DMS 273 (cell line): Measurements from ENCODE around the gene PANK4.
A peak's percentile ranks its signal among the peaks of the same experiment; 100 is the strongest.
"Not testable (repeated sequence)": the region's sequence is repeated elsewhere in the genome, so short reads cannot be mapped to it uniquely, and the experiment has no call there.

Experiments used
- DNase-seq: peaks from one replicate; lab custom pipeline; 2025; ENCODE audit not compliant: unreplicated experiment; lab: John Stamatoyannopoulos, UW

Gene PANK4

DNA sequence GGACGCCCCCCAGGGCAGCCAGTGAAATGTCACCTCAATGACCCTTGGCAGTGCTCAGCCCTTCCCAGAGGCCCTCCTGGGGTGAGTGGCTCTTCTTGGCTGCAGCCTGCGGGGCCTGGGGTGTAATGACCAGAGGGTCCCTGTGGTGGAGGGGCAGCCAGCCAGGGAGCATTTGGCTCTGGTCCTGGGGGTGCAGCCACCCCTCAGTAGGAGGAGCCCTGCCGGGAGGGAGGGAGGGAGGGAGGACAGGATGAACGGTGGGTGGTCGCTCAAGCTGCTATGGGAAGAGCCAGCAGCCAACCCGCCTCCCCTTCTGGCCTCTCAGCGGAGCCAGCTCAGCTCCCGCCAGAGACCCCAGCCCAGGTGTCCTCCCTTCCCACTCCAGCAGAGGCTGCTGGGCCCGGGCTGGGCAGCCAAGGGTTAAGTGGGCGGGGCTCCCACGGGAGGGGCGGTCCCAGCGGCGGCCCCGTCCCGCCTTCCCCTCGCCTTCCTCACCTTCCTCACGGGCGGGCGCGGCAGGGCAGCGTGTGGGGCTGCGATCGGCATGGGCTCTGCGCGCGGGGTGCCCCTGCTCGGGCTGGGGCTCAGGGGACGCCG lies 59.3 kb downstream of the PANK4 start:
- peak; percentile 66 for DNase-seq

GRCh38 chr1:2466270-2466665 lies 60.1 kb downstream of the PANK4 start:
- DNase-seq: no peak

- no peak for DNase-seq
Measured at GRCh38 chr1:2465371-2466269, 60.8 kb downstream of the PANK4 start.

DNA sequence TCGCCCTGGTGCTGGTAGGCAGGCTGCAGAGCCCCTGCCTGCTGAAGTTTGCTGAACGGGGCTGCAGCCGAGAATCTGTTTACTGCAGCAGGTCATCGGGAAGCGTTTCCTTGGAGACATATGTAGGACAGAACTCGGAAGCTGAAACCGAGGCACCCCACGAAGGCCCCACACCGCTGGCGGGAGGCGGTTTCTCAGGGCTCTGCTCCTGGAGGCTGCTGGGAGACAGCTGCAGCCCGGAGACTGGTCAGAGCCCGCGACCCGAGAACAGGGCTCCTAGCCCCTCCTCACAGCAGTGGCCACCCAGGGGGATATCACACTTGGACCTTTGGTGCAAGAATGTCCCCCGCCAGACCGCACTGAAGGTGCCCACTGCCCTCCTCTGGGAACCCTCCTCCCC lies 63.0 kb downstream of the PANK4 start:
- DNase-seq: peak; percentile 53

DNA sequence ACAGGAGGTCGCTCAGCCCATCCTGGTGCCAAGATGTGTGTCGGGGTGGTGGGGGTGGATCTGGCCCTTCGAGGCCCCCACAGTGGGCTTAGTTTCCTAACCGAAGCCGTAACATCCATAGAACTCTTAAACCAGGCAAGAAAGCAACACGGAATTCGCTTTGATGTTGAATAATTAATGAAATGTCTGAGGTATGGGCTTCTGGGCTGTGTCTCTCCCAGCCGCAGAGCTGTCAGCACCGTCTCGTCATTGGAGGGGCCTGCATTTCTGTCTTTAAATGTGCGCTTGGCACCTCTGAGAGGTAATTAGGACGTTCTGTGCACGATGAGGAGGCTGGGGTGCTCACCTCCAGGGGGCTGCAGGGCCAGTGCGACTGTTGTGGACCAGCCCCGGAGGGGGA lies 63.6 kb downstream of the PANK4 start:
- DNase-seq: no peak

DNA sequence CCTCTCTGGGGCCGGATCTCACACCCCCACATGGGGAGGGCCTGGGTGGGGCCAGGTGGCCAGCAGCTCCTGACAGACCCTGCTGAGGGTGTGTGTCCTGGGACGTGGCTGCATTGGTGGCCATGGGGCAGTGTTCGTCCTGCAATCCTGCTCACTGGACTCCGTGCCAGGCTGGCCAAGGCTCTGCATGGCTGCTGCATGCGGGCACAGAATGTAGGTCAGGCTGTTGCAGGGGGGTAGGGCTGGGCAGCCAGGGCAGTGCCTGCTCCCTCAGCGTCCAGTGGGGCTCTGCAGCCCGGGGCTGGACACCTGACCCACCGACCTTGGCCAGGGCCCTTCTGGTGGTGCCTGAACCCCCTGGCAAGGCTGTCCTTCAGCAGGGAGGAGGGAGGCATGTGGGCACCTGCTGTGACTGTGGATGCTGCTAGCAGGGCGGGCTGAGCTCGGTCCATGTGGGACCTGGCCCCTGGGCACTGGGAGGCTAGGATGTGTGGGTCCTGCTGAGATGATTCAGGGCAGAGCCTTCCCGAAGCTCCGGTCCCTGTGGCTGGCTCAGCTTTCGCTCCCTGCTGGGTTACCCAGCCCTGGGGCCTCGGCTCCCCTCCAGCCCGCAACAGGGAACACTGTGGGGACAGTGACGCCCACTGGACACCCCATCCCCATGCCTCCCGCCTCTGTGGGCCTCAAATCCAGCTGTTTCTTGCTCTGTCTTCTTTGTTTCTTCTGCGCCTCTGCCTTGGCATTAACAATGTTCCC lies 65.2 kb downstream of the PANK4 start:
- DNase-seq: no peak

DNA sequence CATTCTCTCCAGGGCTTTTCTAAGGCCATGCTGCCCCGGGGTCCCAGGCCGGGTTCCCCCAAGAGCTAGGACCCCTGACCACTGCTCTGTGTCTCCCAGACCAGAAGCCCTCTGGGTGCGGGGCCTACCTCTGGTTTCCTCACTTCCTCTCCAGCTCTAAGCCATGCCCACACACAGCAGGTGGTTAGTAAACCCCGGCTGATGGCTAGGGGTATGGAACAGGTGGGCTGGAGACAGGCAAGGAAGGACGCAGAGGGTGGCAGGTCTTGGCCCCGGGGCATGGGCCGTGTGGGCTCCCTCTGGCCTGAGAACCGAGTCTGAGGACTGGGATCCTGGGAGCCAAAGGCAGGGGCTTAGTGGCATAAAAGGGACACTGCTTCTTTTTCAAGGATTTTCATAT lies 66.2 kb downstream of the PANK4 start:
- peak; percentile 43 for DNase-seq

- DNase-seq: peak; percentile 61
Measured at GRCh38 chr1:2459757-2460156, 66.6 kb downstream of the PANK4 start.

DNA sequence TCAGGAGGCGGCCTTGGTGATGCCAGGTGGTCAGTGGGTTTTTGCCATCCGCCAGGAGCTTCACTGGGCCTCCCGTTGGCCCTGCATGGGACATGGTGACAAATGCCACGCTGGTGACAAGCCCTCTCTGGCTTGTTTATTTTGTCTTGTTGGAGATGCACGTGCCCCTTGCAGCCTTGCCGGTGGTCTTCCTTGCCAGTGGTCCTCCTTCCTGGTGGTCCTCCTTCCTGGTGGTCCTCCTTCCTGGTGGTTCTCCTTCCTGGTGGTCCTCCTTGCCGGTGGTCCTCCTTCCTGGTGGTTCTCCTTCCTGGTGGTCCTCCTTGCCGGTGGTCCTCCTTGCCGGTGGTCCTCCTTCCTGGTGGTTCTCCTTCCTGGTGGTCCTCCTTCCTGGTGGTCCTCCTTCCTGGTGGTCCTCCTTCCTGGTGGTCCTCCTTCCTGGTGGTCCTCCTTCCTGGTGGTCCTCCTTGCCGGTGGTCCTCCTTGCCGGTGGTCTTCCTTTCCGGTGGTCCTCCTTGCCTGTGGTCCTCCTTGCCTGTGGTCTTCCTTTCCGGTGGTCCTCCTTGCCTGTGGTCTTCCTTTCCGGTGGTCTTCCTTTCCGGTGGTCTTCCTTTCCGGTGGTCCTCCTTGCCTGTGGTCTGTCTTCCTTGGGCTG lies 67.2 kb downstream of the PANK4 start:
- DNase-seq: not testable (repeated sequence)

DNA sequence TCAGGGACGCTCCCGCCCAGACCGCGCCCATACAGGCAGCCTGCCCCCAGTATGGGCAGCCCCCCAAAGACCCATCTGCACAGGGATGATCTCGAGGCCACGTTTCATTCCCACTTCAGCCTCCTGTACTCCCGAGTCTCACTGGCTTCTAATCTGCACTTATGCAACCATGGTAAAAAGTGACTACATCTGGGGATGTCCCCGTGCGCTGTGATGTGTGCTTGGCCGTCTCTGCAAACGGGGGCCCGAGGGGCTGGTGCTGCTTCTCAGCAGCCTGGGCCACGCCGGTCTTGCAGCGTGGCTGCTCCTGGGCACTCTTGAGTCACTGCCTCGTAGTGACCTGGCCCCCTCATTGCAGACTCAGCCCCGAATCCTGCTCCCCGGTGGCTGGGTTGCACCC lies 67.7 kb downstream of the PANK4 start:
- DNase-seq: no peak
